Left lobe of liver (tissue), 2 donors: Measurements from ENCODE around the gene GPR107. TPM values are rescaled to one million over a fixed set of nuclear protein-coding genes. Genes with fewer than 3 reads are reported as not detected.

Source experiments
- ATAC-seq: fragments of 200-7000 bp; cut with Tn5 transposase; one replicate; pipeline ENCODE4 v1.9.1; 2020; ENCODE audit warnings: mild to moderate bottlenecking, moderate library complexity
- DNase-seq: peaks from one replicate; pipeline ENCODE4 v3.0.0-alpha.2; 2020; ENCODE audit warnings: low spot score
- total RNA-seq: library from RNA; stranded (reverse); gene quantifications from one replicate; pipeline ENCODE4 v1.2.1, GENCODE V29; 2021
- donor health status: DM: no; HTN: no; CAD: no; lungs with moderate emphysema.
- donor health status: DM: no; HTN: yes; CAD: no.

GPR107 gene
- total RNA-seq, 1 donor from 2014 or later: 14.1 TPM

DNA sequence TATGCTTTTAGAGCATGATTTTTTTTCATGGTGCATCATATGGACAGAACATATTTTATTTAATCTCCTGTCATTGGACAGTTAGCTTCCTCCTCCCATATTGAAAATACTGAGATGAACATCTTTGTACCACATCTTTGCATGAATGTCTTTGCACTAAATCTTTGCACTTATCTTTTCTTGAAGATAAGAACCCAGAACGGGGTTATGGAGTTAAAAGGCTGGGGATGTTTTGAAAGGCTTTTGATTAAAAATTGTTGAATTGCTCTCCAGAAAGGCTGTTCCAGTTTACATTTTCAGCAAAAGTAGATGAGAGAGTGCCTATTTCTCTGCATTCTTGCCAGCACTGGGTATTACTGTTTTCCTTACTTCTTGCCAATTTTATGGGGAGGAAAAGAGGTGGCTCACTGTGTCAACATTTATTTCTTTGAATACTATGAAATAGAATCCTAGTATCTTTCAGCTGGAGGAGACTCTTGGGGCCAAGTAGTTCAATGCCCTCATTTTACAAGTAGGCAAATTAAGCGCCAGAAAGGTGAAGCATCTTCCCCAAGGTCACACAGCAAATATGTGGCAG, 125.7 kb downstream of the GPR107 start:
- no peak for ATAC-seq

DNA sequence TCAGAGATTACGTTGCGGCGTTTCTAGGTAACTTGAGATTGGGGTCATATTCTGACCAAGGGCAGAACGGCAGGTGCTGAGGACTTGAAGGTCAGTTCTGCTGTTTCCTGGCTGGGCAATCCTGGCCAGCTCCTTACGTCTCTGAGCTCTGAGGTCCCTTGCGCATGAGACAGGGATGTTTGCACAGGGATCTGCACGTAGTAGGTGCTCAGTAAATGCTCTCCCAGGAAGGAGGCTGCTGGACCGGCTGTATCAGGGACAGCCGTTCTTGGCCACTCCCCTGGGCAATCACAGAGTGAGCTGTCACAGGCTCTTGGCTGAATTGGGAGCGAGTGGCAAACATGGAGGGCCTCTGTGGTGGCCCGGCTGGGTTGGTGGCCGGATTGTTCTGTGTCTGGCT, 126.8 kb downstream of the GPR107 start:
- DNase-seq: no peak
- ATAC-seq: no peak

More for the DNA sequence above, 125.7 kb downstream of the GPR107 start:
- DNase-seq: no peak

DNA sequence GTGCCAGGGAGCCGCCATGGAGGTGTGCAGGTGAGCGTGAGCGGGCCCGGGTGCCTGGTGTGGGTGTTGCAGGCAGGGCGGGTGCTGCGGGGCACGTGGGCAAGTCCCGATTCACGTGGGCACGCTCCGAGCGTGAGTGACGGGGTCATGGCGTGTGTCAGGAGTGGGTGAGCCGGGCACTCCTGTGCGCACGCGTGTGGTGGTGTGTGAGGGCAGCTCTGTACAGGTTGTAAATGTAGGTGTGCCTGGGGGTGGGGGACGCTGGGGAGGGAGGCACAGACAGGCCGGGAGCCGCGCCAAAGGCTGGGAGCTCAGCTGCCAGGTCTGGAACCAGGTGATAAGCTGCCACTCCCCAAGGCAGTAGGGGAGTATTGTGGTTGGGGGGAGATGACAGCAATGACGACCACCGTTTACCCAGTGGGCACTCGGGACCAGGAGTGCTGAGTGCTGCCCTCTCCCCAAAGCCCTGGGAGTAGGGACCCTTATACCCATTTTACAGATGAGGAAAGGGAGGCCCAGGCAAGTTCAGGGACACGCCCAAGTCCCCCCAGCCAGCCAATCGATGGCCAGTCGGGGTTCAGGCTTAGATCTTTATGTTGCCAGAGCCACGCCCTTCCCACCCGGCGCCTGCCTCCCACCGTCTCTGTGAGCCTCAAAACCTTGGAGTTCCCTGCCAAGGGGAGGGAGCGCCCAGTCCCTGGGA, 128.1 kb downstream of the GPR107 start:
- ATAC-seq: no peak
- DNase-seq: no peak

DNA sequence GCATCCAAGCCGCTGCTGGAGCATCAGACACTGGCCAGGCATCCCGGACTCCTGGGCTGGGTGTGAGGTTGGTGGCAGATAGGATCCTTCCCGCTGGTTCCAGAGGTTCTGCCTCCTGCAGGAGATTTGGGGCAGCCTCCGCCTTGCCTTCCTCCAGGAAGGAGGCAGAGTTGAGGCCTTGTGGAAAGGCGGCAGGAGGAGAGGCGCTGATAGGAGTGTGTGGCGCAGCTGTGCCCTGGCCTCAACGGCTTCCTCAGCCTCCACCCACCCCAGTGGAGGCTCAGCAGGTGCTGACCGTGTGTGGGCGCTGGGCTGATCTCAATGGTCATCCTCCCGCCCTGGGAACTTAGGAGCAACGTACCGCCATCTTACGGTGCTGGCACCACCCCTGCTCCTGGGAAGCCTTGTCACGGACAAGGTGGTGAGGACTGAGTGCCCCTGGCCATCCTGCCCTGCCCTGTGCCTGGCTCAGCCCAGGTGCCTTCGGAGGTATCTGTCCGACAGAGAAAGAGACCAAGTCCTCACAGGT, 128.7 kb downstream of the GPR107 start:
- ATAC-seq: no peak

DNA sequence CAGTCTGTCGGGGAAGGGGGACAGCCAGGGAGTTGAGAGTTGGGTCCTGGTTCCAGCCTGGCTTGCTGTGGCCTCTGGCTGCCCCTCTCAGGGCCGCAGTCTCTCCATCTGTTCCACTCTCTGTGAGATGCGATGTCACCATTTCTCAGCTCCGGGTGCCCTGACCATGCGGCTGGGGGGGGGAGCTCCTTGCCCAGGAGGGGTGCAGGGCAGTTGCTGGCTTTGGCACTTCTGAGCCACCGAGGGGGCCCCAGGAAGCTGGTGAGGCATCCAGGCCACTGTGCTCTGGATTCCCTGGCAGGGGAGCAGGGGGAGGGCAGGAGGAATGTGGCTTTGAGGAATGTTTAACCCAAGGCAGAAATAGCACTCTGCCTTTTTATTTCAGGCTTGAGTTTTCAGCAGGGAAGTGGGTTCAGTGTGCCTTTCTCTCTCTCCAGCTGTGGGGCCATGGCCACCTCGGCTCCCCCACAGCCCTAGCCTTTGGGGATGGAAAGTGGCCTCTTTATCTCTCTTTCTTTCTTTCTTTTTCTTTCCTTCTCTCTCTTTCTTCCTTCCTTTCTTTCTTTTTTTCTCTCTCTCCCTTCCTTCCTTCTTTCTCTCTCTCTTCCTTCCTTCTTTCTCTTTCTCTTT, 129.5 kb downstream of the GPR107 start:
- peak; percentile 37 for ATAC-seq
- DNase-seq: no peak

More for the DNA sequence above, 128.7 kb downstream of the GPR107 start:
- no peak for DNase-seq

DNA sequence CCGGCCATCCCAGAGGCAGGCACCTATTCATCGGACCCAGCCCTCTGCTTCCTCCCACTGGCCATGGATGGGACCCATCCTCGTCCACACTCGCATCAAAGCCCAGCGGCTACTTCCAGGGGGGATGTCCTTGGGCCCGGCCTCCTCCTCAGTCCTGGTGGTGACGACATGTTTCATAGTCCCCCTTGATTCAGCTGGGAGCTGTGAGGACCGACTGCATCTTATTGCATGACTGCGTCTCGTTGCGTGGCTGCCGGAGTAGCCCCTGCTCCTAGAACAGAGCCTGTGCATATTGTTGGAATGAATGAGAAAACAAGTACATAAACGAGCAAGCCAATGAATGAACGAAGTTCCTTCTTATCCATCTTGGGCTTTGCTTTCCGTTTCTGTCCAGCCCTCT, 131.3 kb downstream of the GPR107 start:
- DNase-seq (no peak), ATAC-seq (no peak)

DNA sequence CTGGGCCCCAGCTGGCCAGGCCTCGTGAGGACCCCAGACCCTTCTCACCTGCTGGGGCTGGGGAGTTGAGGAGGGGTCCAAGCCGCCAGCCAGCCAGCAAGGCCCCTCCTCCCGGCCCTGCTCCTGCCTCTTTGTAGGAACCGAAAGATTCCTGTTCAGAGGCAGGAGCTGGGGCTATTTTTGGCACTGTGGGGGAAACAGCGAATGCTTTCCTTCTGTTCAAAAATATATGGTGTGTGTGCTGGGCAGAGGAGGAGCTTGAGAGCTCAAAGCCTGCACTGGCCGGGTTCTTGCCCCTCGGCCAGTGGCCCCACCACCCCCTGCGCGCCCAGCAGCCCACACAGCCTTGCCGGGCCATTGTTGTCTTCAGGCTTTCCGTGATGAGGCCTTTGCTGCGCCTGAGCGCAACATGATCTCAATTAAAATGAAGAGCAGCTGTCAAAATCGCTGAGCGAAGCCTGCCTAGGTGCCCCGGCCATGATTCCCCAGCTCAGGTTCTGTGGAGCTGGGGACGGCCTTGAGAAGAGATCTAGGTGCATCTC, 131.9 kb downstream of the GPR107 start:
- ATAC-seq: no peak
- DNase-seq: no peak

DNA sequence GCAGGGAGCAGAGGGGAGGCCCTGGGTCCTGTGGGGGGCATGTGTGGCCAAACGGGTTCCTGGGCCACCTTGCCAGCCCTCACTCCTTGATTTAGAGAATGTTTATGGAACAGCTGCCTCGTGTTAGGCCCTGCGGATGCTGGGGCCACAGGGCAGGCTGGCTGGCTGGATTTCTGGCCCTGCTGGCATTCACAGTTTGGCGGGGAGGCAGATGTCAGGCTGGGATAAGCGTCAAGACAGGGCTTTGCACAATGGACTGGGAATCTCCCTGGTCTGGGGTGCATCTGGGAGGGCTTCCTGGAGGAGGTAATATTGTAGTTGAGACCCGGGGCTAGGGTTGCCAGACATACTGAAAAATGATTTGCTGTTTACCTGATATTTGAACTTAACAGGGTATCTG, 132.3 kb downstream of the GPR107 start:
- ATAC-seq: no peak
- DNase-seq: no peak

DNA sequence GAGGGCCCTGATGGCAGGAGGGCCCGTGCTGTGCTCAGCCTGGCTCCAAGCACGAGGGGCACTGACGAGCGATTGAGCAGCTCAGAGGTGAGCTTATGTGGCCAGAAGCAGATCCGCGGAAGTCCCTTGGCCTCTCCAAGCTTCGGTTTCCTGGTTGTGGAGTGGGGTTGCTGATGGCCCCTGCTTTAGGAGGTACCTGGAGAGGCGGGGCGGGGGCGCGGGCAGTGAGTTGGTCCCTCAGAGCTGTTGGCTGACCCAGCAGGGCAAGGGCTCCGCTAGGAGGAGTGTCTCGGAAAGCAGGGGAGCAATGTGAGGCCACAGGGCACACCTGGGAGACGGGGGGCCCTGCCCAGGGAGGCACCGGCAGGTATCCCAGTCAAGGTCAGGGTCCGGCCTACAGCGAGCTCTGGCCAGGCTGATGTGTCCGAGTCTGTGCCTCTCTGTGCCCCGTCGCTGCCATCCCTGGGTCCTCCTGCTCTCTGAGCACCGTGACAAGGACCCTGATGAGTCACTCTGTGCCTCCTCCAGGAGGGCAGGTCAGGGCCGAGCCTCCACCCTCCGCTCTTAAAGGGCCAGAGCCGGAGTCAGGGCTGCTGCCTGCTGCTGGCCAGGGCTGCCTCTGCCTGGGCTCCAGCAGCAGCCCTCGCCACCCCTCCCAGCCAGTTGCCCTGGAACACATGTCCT, 133.3 kb downstream of the GPR107 start:
- ATAC-seq (peak; percentile 51), DNase-seq (no peak)

GRCh38 chr9:130187523-130187846, 133.8 kb downstream of the GPR107 start:
- no peak for ATAC-seq

DNA sequence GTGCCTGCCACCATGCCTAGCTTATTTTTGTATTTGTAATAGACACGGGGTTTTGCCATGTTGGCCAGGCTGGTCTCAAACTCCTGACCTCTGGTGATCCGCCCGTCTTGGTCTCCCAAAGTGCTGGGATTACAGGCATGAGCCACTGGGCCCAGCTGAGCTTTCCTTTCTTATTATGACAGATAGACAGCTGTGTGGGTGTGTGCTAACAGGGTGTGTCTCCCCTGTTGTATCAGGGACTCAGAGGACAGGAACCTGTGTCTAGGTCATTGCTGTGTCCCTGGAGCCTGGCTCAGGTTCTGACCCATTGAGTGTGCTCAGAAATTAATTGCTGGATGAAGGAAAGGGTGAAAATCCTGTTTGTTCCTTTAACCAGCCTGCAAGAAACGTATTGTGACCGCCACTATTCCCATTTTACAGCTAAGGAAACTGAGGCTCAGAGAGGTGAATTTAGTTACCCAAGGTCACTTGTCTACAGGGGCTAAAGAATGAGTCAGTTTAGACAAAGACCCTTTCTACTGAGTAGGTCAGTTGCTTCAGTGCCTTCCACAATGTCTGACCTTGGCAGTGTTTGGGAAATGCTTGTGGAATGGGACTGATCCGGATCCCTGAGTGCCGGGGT, 135.3 kb downstream of the GPR107 start:
- ATAC-seq: no peak
- no peak for DNase-seq

More at GRCh38 chr9:130187523-130187846, 133.8 kb downstream of the GPR107 start:
- no peak for DNase-seq

Other genes with a start within 250 kb of the GPR107 start
- gene TOR1A, start 229.8 kb upstream of the GPR107 start, total RNA-seq: 17.8 TPM
- 27.7 TPM for gene C9orf78, start 218.6 kb upstream of the GPR107 start, total RNA-seq
- gene USP20, start 218.4 kb upstream of the GPR107 start, total RNA-seq: 16.7 TPM
- 12.7 TPM for gene FNBP1, start 10.7 kb upstream of the GPR107 start, total RNA-seq
- gene NCS1, start 118.5 kb downstream of the GPR107 start, total RNA-seq: 2.5 TPM
- 3.0 TPM for gene HMCN2, start 211.9 kb downstream of the GPR107 start, total RNA-seq